ENCODE data around the gene CYB5D1.
A peak's percentile ranks its signal among the peaks of the same experiment; 100 is the strongest.

CYB5D1 gene

DNA sequence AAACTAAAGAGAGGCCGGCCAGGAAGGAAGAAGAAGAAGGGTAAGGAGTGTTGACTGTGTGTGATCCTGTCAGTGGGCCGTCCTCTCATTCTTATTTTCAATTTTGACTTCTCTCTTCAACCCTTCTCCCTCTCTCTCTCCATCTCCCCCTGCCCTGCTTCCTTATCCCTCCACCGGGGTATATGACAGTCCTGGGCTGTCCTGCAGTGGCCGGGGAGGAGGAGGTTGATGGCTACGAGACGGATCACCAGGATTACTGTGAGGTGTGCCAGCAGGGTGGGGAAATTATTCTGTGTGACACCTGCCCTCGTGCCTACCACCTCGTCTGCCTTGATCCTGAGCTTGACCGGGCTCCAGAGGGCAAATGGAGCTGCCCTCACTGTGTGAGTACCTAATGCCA, 36.4 kb downstream of the CYB5D1 start:
- no peak for TF ChIP-seq CTCF (IDR thresholded peaks at IDR 0.05; ENCODE audit: low read depth, low read length)
- no peak overlapping the region for H3K4me3 ChIP-seq (ENCODE audit: low read depth, low read length)

- no peak for TF ChIP-seq CTCF (IDR thresholded peaks at IDR 0.05; ENCODE audit: low read depth, low read length)
- H3K4me3 ChIP-seq (ENCODE audit: low read depth, low read length): no peak overlapping the region
Measured at GRCh38 chr17:7894866-7895265, 37.1 kb downstream of the CYB5D1 start.

GRCh38 chr17:7897090-7897489, 39.3 kb downstream of the CYB5D1 start:
- no peak for TF ChIP-seq CTCF (IDR thresholded peaks at IDR 0.05; ENCODE audit: low read depth, low read length)
- no peak overlapping the region for H3K4me3 ChIP-seq (ENCODE audit: low read depth, low read length)

- TF ChIP-seq CTCF (IDR thresholded peaks at IDR 0.05; ENCODE audit: low read depth, low read length): peak; percentile 51
- no peak overlapping the region for H3K4me3 ChIP-seq (ENCODE audit: low read depth, low read length)
Measured at GRCh38 chr17:7897773-7898172, 40.0 kb downstream of the CYB5D1 start.

GRCh38 chr17:7903154-7904103, 45.6 kb downstream of the CYB5D1 start:
- no peak for TF ChIP-seq CTCF (IDR thresholded peaks at IDR 0.05; ENCODE audit: low read depth, low read length)
- H3K4me3 ChIP-seq (ENCODE audit: low read depth, low read length): no peak overlapping the region

DNA sequence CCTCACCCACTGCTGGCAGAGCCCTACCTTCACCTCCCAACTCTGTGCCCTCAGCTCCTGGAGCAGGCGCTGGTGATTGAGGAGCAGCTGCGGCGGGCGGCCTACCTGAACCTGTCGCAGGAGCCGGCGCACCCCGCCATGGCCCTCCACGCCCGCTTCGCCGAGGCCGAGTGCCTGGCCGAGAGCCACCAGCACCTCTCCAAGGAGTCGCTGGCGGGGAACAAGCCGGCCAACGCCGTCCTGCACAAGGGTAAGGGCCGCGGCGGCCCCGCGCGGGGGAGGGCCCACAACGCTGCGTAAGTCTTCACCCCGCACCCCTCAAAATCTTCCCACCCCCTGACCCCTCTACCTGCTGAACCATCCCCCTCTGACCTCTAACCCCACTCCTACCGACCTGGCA, 51.3 kb downstream of the CYB5D1 start:
- no peak overlapping the region for H3K4me3 ChIP-seq (ENCODE audit: low read depth, low read length)
- TF ChIP-seq CTCF (IDR thresholded peaks at IDR 0.05; ENCODE audit: low read depth, low read length): no peak

- TF ChIP-seq CTCF (IDR thresholded peaks at IDR 0.05; ENCODE audit: low read depth, low read length): no peak
- no peak overlapping the region for H3K4me3 ChIP-seq (ENCODE audit: low read depth, low read length)
Measured at GRCh38 chr17:7910281-7910680, 52.5 kb downstream of the CYB5D1 start.

Measured in WI38 (cell line).